Renal cortex interstitium (tissue), 15 donors: ENCODE data around the gene ZNF787. TPM values are rescaled to one million over a fixed set of nuclear protein-coding genes. Genes with fewer than 3 reads are reported as not detected.
A peak's percentile ranks its signal among the peaks of the same experiment; 100 is the strongest.

ENCODE experiments used
- DNase-seq, 11 donors: peaks; one replicate each; pipeline ENCODE4 v3.0.0-alpha.2; 2013; ENCODE audit warnings: low read depth in 9 of 11, low spot score in 4 of 11; ENCODE audit errors: extremely low read depth in 1 of 11
- long read RNA-seq, 16 experiments: transcript quantifications; one replicate each; lab custom pipeline, GENCODE V29; 2026
- polyA plus RNA-seq, 3 donors: library from polyadenylated mRNA; unstranded; fragments of 120-200 nt; gene quantifications; one replicate each; pipeline ENCODE4 v1.2.1, GENCODE V29; 2013; ENCODE audit not compliant: insufficient read length in 3 of 3

The ZNF787 gene
- 10 to 100 TPM; 10.7 to 24.0 (median 22.4) TPM for polyA plus RNA-seq
- long read RNA-seq, donor 1, transcript ZNF787-203 (3 exons, 1,925 nt), result major isoform, 6 of 7 reads
- long read RNA-seq, donor 1, partial matches to known transcripts, result 0 of 7 reads
- long read RNA-seq, donor 1, other reads (novel, unspliced or antisense), result 0 of 7 reads
- long read RNA-seq, donor 2, transcript ZNF787-203 (3 exons, 1,925 nt), result major isoform, 14 of 16 reads
- long read RNA-seq, donor 2, partial matches to known transcripts, result 0 of 16 reads
- long read RNA-seq, donor 2, other reads (novel, unspliced or antisense), result 0 of 16 reads
- long read RNA-seq, donor 3, transcript ZNF787-203 (3 exons, 1,925 nt), result major isoform, 15 of 94 reads
- long read RNA-seq, donor 3, partial matches to known transcripts, result 66 of 94 reads
- long read RNA-seq, donor 3, other reads (novel, unspliced or antisense), result 12 of 94 reads
- long read RNA-seq, donor 4, transcript ZNF787-203 (3 exons, 1,925 nt), result major isoform, 11 of 11 reads
- long read RNA-seq, donor 4, partial matches to known transcripts, result 0 of 11 reads
- long read RNA-seq, donor 4, other reads (novel, unspliced or antisense), result 0 of 11 reads
- long read RNA-seq, donor 5, transcript ZNF787-203 (3 exons, 1,925 nt), result major isoform, 20 of 21 reads
- long read RNA-seq, donor 5, partial matches to known transcripts, result 0 of 21 reads
- long read RNA-seq, donor 5, other reads (novel, unspliced or antisense), result 0 of 21 reads
- long read RNA-seq, donor 6, transcript ZNF787-203 (3 exons, 1,925 nt), result major isoform, 6 of 7 reads
- long read RNA-seq, donor 6, partial matches to known transcripts, result 0 of 7 reads
- long read RNA-seq, donor 6, other reads (novel, unspliced or antisense), result 0 of 7 reads
- long read RNA-seq, donor 7, transcript ZNF787-203 (3 exons, 1,925 nt), result major isoform, 5 of 5 reads
- long read RNA-seq, donor 7, partial matches to known transcripts, result 0 of 5 reads
- long read RNA-seq, donor 7, other reads (novel, unspliced or antisense), result 0 of 5 reads
- long read RNA-seq, donor 8, transcript ZNF787-203 (3 exons, 1,925 nt), result major isoform, 18 of 21 reads
- long read RNA-seq, donor 8, partial matches to known transcripts, result 0 of 21 reads
- long read RNA-seq, donor 8, other reads (novel, unspliced or antisense), result 0 of 21 reads
- long read RNA-seq, donor 9, transcript ZNF787-203 (3 exons, 1,925 nt), result major isoform, 16 of 16 reads
- long read RNA-seq, donor 9, partial matches to known transcripts, result 0 of 16 reads
- long read RNA-seq, donor 9, other reads (novel, unspliced or antisense), result 0 of 16 reads
- long read RNA-seq, donor 10, transcript ZNF787-203 (3 exons, 1,925 nt), result major isoform, 11 of 31 reads
- long read RNA-seq, donor 10, partial matches to known transcripts, result 20 of 31 reads
- long read RNA-seq, donor 10, other reads (novel, unspliced or antisense), result 0 of 31 reads
- long read RNA-seq, donor 11, transcript ZNF787-203 (3 exons, 1,925 nt), result major isoform, 10 of 12 reads
- long read RNA-seq, donor 11, partial matches to known transcripts, result 0 of 12 reads
- long read RNA-seq, donor 11, other reads (novel, unspliced or antisense), result 0 of 12 reads
- long read RNA-seq, donor 12, partial matches to known transcripts, result 0 of 4 reads
- long read RNA-seq, donor 12, other reads (novel, unspliced or antisense), result 0 of 4 reads
- long read RNA-seq, donor 13, transcript ZNF787-203 (3 exons, 1,925 nt), result major isoform, 32 of 36 reads
- long read RNA-seq, donor 13, partial matches to known transcripts, result 0 of 36 reads
- long read RNA-seq, donor 13, other reads (novel, unspliced or antisense), result 0 of 36 reads
- long read RNA-seq, donor 14, transcript ZNF787-203 (3 exons, 1,925 nt), result major isoform, 12 of 12 reads
- long read RNA-seq, donor 14, partial matches to known transcripts, result 0 of 12 reads
- long read RNA-seq, donor 14, other reads (novel, unspliced or antisense), result 0 of 12 reads
- long read RNA-seq, donor 15, partial matches to known transcripts, result 0 of 2 reads
- long read RNA-seq, donor 15, other reads (novel, unspliced or antisense), result 0 of 2 reads
- long read RNA-seq, donor 16, transcript ZNF787-203 (3 exons, 1,925 nt), result major isoform, 35 of 36 reads
- long read RNA-seq, donor 16, partial matches to known transcripts, result 0 of 36 reads
- long read RNA-seq, donor 16, other reads (novel, unspliced or antisense), result 0 of 36 reads

DNA sequence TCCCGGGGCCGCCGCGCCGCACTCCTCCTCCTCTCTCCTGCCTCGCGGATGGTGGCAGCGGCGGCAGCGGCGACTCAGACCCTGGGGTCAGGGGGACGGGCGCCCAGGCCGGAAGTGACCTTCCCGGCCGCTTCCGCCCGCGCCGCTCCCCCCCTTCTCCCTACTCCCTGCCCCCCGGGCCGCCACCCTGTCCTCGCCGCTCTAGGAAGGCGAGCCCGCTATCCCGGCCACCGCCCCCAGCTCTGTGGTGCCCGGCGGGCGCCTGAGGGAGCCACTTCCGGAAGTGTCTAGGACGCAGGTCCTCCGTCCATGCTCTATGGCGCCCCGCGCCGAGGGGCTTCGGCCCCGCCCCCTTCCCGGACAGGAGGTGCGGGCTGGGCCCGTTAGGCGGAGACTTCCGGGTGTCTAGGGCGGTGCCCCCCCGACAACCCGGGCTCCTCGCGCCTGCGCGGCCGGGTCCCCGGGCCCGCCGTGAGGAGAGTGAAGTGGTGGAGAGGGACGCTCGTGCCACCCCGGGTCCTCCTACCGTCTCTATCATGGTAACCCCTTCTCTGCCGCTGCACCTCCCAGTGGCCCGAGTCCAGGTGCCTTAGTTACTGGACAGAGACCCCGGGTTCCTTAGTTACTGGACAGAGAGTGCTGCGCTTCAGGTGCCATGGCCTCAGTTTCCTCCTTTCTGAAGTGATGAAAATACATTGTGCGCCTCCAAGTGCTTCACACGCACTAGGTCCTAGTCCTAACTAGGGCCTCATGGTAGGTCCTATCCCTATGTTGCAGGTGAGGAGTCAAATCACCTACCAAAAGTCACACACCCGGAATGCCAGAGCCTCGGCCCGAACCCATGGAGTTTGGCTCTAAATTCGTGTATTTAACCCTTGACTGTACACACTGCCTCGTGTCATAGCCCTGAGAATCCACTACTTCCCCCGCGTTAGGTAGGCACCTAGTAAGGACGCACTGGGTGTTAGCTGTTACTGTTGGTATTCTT lies at the start of gene ZNF787:
Gene ZNF787, minus strand, starts transcription at position 116 of the 988 bp plus-strand sequence. CDS start 18,078 bp downstream, outside the sequence.
- DNase-seq, result peak; percentile 96 to 99 (median 98)

DNA sequence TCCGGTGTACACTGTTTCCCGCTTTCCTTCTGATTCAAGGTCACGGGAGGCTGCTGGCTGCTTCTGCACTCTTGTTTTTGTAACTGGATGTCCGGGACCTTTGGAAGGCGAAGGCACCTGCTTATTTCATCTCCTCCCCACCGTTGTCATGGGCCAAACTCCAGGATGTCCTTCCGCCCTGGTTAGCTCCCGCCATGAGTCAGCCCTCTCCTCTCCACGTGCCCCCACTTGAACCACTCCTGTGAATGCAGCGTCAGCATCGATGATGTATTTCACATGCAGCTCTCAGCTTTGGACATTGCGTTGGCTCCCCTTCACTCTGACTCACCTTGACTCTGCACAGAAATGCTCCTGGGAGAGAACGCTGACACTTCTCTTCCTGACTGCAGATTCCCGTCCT lies 49.2 kb upstream of the ZNF787 start:
- no peak for DNase-seq

DNA sequence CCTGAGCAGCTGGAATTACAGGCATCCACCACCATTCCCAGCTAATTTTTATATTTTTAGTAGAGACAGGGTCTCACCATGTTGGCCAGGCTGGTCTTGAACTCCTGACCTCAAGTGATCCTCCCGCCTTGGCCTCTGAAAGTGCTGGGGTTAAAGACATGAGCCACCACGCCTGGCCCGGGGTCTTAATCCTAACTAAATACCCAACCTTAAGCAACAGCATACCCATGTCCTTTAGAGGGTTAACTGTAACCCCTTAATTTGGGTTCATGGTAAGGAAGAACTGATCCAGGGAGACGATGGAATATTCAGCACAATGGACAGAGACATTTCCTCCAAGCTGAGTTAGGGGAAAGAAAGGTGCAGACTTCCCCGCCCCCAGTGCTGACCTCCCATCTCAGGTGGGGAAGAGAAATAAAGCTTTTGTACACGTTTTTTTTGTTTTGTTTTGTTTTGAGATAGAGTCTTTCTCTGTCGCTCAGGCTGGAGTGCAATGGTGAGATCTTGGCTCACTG lies 46.0 kb upstream of the ZNF787 start:
- peak in 3 of 11 donors; percentile 29 to 43 (median 31) for DNase-seq

DNA sequence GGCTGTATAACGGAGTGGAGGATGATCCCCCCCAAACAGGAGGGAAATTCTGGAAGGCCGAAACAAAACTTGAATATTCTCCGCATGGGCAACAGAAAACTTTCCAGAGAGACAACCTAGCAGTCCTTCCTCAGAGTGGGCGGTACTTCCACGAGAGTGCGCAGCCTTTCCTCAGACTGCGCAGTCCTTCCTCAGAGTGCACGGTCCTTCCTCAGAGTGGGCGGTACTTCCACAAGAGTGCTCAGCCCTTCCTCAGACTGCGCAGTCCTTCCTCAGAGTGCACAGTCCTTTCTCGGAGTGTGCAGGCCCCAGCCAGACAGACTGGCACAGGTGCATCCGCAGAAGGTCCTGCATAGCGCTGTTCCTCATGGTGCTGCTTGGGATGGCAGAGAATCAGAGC lies 42.0 kb upstream of the ZNF787 start:
- DNase-seq, result no peak

DNA sequence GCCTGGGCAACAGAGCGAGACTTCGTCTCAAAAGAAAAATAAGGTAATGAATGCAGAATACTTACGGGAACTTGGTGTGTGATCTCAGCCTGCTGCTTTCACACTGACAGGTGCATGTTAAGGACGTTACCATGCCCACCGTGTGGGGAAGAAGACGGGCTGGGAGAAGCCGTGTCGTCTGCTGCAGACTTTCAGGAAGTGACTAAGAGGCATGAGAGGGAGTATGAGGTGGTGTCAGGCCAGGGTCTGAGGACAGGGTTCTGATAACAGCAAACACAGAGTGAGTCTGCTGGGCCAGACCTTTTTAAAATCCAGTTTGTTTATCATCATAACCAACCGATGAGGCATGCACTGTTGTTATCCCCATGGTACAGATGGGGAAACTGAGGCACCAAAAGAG lies 41.2 kb upstream of the ZNF787 start:
- DNase-seq, result no peak

DNA sequence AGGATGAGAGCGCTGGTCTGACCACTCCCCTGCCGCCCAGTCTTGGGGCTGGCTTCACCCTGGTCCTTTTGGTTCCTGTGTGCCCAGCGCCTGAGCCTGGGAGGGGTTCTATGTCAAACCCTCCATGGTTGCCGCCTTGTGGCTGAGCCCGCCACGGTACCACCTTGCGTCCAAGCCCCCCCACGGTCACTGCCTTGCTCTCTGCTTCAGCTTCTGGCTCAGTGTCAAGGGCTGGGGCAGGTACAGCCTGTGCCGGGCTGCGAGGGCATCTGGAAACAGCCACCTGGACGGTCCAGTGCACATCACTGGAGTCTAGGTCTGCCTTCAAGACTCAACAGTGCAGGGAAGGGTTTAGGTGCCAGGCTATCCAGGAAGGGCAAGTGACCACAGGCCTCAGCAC lies 40.4 kb upstream of the ZNF787 start:
- no peak for DNase-seq

DNA sequence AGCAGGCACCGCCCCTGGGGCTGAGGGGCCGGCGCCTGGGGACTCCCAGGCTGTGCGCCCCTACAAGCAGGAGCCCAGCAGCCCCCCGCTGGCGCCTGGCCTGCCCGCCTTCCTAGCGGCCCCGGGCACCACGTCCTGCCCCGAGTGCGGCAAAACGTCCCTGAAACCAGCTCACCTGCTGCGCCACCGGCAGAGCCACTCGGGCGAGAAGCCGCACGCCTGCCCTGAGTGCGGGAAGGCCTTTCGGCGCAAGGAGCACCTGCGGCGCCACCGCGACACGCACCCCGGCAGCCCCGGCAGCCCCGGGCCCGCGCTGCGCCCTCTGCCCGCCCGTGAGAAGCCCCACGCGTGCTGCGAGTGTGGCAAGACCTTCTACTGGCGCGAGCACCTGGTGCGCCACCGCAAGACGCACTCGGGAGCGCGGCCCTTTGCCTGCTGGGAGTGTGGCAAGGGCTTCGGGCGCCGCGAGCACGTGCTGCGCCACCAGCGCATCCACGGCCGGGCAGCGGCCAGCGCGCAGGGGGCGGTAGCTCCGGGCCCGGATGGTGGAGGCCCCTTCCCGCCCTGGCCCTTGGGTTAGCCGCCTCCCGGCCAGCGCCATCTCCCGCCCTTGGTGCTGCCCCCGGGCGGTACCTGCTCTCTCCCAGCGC lies 38.7 kb upstream of the ZNF787 start:
- no peak for DNase-seq

DNA sequence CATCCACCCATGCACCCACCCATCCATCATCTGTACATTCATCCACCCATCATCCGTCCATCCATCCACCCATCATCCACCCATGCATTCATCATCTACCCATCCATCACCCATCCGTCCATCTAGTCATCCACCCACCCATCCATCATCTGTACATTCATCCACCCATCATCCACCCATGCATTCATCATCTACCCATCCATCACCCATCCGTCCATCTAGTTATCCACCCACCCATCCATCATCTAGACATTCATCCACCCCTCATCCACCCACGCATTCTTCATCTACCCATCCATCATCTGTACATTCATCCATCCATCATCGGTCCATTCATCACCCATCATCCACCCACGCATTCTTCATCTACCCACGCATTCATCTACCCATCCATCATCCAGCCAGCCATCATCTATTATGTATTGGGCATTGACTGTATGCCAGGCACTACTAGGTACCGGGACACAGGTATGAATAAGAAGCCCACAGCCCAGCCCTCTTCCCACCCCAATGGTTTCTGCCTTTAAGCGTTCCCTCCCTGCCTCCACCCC lies 38.0 kb upstream of the ZNF787 start:
- DNase-seq, result no peak

DNA sequence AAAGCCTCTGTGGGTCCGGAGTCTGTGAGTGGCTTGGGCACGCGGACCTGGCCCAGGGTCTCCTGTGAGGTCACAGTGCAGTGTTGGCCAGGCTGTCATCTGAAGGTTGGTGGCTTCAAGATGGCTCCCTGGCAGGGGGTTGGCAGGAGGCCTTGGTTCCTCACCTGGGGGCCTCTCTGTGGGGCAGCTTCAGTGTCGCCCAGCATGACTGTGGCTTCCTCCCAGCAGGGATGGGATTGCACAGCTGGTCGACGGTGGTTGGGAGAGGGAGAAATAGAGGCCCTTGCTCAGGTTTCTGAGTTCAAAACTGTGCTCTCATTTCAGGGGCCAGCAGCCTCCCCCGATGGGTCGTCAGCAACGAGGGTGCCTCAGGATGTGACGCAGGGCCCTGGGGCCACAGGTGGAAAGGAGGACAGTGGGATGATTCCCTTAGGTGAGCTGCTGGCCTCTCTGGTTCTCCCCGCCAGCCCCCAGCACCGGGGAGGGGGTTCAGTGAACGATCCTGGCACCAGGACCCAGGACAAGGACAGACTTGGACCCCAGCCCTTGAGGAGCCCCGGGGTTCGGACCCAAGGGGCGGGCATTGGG lies 37.2 kb upstream of the ZNF787 start:
- no peak for DNase-seq

DNA sequence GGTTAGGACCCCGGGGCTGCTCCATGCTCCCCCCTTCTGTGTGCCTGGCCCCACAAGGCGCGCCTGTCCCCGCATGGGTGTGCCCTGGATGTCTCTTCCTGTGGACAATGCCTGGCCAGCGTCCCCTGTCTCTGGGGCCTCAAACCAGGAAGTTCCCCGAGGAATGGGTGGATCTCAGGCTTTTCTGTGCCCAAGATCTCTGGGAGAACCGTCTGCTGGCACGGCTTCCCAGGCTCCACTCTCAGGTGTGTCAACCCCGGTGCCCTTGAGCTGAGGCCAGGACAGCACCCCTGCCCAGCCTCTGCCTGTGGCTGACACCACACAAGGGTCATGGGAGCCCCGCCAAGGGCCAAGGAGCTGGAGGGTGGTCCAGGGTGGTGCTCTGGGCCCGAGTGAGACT lies 35.7 kb upstream of the ZNF787 start:
- DNase-seq, result no peak

DNA sequence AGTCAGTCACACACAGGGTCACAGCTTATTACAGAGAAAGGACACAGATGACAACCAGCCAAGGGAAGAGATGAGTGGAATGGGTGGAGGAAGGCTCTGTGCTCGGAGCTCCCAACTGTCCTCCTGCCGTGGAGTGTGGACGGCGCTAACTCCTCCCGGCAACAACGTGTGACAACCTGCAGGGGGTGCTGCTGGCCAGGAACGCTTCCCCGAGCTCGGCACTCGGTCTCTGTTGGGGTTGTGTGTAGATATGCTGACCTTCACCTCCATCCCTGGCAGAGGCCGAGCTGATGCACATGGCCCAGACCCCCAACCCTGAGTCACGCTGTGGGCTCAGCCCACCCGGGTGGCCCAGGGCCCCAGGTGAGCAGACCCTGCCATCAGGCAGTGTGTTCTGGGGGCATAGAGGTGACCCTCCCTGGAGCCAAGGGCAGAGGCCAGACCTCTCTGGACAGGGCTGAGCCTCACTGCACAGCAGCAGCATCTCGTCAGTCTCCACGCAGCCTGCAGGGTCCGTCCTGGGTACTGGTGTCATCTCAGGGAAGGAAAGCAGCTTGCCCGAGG lies 34.1 kb upstream of the ZNF787 start:
- no peak for DNase-seq

DNA sequence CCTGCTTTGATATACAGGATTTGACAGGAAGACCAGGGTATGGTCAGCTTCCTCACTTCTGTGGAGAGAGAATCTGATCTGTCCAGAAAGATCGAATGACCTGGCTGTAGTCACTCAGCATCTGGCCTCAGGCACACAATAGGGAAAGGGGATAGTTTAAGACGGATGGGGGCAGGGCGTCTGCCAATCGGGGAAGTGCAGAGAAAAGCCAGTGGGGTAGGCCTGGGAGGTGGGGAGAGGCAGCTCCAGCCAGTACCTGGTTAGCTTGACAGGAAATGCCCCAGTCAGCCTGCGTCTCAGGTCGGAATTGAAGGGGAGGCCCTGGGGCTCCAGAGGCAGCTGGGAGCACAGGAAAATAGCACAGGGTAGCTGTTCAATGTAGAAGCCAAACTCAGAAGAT lies 32.4 kb upstream of the ZNF787 start:
- DNase-seq, result no peak

DNA sequence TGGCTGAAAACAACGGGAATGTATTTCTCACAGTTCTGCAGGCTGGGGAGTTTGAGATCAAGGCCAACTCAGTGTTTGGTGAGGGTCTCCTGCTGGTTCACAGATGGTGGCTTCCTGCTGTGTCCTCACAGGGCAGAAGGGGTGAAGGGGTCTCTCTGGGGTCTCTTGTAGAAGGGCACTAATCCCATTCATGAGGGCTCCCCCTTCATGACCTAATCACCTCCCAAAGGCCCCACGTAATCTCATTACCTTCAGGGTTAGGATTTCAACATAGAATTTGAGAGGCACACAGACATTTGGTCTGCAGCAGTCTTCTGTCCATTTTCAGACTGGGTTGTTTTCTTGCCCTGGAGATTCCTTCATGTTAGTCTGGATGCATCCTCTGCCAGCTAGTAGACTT lies 31.5 kb upstream of the ZNF787 start:
- no peak for DNase-seq

DNA sequence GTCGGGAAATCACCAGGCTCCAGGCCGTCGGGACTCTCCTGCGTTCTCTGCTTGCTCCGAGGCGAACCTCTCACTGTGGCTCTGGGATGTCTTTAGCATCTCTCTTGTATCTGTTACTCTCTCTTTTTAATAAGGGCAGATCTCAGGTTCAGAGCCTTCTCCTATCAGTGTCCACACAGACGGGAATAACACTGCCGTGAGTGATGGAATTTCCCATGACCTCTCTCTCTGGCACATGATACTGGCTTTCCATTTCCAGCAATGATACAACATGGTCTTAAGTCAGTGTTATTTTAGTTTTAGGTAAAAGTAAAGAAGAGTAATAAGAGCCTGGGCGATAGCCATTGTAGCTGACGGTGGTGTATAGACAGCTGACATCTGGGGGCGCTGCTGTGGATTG lies 29.3 kb upstream of the ZNF787 start:
- no peak for DNase-seq

DNA sequence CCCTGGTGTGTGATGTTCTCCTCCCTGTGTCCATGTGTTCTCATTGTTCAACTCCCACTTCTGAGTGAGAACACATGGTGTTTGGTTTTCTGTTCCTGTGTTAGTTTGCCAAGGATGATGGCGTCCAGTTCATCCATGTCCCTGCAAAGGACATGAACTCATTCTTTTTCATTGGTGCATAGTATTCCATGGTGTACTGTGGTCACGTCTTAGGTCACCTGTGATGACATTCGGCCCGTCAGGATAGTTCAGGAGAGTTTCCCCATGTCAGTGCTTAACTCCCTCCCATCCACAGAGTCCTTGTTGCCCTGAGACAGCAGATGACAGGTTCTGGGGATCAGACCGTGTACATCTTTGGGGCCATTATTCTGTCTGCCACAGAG lies 28.6 kb upstream of the ZNF787 start:
- no peak for DNase-seq
